IPS-18a (cell line): Measurements from ENCODE around the gene PLA2G2F.

Source experiments
- H3K27ac ChIP-seq: one replicate; pipeline ENCODE4 v1.5.1; 2013; ENCODE audit warnings: low read length
- H3K27me3 ChIP-seq: one replicate; pipeline ENCODE4 v1.6.1; 2013; ENCODE audit warnings: mild to moderate bottlenecking, low read length; ENCODE audit not compliant: control insufficient read depth, insufficient read depth
- H3K36me3 ChIP-seq: one replicate; pipeline ENCODE4 v1.6.1; 2013; ENCODE audit warnings: low read depth, low read length; ENCODE audit not compliant: control insufficient read depth
- H3K4me1 ChIP-seq: one replicate; pipeline ENCODE4 v1.6.1; 2013; ENCODE audit warnings: low read depth, low read length; ENCODE audit not compliant: control insufficient read depth
- H3K4me3 ChIP-seq: one replicate; pipeline ENCODE4 v1.5.1; 2013; ENCODE audit warnings: low read length
- H3K9ac ChIP-seq: one replicate; pipeline ENCODE4 v1.6.1; 2013; ENCODE audit warnings: mild to moderate bottlenecking, low read length, moderate library complexity
- H3K9me3 ChIP-seq: one replicate; pipeline ENCODE4 v1.6.1; 2013; ENCODE audit warnings: low read depth, low read length; ENCODE audit not compliant: control insufficient read depth

PLA2G2F gene

DNA sequence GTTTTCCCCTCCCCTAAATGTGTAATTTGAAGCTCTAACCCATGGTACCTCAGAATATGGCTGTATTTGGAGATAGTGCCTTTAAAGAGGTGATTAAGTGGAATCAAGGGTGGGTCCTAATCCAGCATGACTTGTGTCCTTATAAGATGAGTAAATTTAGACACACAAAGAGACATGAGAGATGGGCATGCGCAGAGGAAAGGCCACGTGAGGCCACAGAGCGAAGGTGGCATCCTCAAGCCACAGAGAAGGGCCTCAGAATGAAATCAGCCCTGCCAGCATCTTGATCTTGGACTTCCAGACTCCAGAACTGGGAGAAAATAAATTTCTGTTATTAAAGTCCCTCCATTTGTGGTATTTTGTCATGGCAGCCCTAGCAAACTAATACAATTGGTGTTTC, 2.9 kb upstream of the PLA2G2F start:
- Histone ChIP-seq H3K9me3 (no peaks in the 10 kb centered on the region), H3K4me3 (no peak overlapping the region), H3K4me1 (no peaks in the 10 kb centered on the region), H3K36me3 (no peaks in the 10 kb centered on the region), H3K9ac (no peak overlapping the region), H3K27me3 (no peaks in the 10 kb centered on the region), H3K27ac (no peak overlapping the region)

DNA sequence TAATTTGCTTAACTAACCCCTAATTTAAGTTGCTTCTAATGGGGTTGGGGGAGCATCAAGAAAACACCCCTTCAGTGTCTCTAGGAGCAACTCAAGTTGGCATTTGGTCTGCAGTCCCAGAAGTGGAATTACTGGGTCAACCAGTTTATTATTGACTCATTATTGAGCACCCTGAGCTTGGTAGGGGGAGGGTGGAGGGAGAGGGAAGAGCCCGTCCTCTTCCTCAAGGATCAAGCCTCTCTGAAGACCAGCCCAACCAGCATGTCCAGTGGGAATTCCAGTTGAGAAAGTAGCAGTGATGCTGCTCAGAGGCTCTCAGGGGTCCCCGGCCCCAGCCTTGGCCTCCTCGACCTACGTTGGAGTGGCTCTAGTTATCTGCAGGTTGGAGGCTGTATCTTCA, 2.1 kb upstream of the PLA2G2F start:
- Histone ChIP-seq H3K4me3 (no peak overlapping the region), H3K9me3 (no peaks in the 10 kb centered on the region), H3K27ac (no peak overlapping the region), H3K9ac (no peak overlapping the region), H3K4me1 (no peaks in the 10 kb centered on the region), H3K27me3 (no peaks in the 10 kb centered on the region), H3K36me3 (no peaks in the 10 kb centered on the region)

GRCh38 chr1:20137604-20138003, 1.5 kb upstream of the PLA2G2F start:
- H3K27ac ChIP-seq = no peak overlapping the region
- H3K27me3 ChIP-seq = no peaks in the 10 kb centered on the region
- H3K4me1 ChIP-seq = no peaks in the 10 kb centered on the region
- H3K9ac ChIP-seq = no peak overlapping the region
- no peaks in the 10 kb centered on the region for H3K9me3 ChIP-seq
- H3K4me3 ChIP-seq = no peak overlapping the region
- no peaks in the 10 kb centered on the region for H3K36me3 ChIP-seq

DNA sequence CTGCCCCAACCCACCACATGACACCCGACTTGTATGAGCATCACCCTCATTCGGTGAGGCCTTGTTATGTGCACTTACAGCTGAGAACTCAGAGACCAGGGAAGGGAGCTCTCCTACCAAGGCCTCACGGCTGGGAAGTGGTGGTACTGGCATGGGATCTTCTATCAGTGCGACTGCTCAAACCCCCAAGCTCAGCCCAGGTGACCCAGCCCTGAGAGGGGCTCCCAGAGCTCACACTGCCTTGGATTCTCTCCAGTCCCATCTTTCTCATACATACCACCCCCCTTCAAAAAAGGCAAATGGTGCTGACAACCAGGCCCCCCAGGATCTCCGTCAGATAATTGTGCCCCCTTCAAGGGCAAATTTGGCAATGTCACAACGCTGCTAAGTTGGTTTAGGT, 777 bp upstream of the PLA2G2F start:
- Histone ChIP-seq H3K9me3 (no peaks in the 10 kb centered on the region), H3K27ac (no peak overlapping the region), H3K36me3 (no peaks in the 10 kb centered on the region), H3K4me3 (no peak overlapping the region), H3K9ac (no peak overlapping the region), H3K27me3 (no peaks in the 10 kb centered on the region), H3K4me1 (no peaks in the 10 kb centered on the region)

DNA sequence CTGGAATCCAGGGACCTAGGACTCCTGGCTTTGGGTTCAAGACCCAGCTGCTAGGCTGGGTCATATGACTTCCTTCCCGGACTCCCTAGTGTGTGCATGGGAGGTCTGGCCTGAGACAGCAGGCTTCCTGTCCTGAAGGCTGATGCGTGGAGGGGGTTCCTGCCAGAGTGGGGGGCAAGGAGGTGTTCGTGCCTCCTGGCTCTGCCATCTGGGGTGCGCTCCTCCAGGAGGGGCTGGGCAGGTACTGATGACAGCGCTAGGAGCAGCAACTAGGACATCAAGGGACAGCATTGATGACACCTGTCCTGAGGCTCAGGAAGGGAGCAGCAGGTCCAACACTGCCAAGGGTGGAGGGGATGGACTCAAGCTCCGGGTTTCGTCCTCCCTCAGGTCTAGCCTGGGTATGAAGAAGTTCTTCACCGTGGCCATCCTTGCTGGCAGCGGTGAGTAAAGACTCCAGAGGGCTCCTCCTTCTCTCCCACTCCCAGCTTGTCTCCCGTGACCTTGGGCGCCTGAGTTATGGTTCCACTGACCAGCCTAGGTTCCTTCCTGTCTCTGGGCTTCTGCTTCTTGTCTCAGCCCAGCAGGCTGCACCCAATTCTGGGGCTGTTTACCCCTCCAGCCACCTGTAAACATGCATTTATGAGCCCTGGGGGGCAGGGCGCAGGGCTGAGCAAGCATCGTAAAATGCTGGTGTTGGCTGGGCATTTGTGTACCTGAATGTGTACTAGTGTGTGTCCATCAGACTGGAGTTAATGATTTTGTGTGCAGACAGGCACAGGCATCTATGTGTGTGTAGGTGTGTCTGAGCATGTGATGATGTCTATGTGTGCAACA, 871 bp downstream of the PLA2G2F start:
- no peaks in the 10 kb centered on the region for H3K9me3 ChIP-seq
- no peak overlapping the region for H3K9ac ChIP-seq
- no peaks in the 10 kb centered on the region for H3K36me3 ChIP-seq
- H3K4me1 ChIP-seq = no peaks in the 10 kb centered on the region
- no peaks in the 10 kb centered on the region for H3K27me3 ChIP-seq
- H3K4me3 ChIP-seq = no peak overlapping the region
- H3K27ac ChIP-seq = no peak overlapping the region

DNA sequence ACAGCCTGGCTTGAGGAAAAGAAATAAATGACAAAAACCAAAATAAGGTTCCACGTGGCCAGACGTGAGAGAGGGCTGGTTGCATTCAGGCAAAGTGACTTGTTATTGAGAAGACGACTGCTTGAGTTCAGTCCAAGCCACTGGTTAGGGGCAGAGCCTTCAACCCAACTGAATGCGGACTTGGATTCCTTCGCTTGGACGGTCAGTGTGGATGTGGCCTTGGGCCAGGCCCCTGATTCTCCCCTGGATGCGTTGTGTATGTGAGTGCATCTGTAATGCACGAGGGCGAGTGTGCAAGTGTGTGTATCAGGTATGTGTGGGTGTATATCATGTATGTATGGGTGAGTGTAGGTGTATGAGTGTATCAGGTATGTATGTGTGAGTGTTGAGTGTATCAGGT, 1.9 kb downstream of the PLA2G2F start:
- H3K36me3 ChIP-seq = no peaks in the 10 kb centered on the region
- no peaks in the 10 kb centered on the region for H3K4me1 ChIP-seq
- H3K4me3 ChIP-seq = no peak overlapping the region
- H3K27me3 ChIP-seq = no peaks in the 10 kb centered on the region
- no peaks in the 10 kb centered on the region for H3K9me3 ChIP-seq
- H3K27ac ChIP-seq = no peak overlapping the region
- H3K9ac ChIP-seq = no peak overlapping the region

DNA sequence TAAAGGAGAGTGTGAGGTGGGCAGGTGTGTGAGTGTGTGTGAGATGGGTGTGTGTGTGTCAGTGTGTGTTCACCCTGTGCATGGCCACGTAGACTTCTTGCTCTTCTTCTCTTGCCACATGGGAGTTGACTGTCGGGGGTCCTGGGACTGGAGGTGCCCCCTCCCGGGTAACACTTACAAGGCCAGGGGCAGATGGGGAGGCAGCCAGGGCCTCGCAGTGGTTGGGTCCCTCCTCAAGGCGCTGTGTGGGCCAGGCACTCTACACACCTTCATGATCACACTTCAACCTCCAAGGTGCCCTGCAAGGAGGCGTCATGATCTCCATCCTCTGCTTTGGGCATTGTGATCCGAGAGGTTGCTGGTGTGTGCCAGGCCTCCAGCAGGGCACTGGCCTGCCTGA, 2.3 kb downstream of the PLA2G2F start:
- H3K9me3 ChIP-seq = no peaks in the 10 kb centered on the region
- no peaks in the 10 kb centered on the region for H3K4me1 ChIP-seq
- H3K27ac ChIP-seq = no peak overlapping the region
- H3K4me3 ChIP-seq = no peak overlapping the region
- no peak overlapping the region for H3K9ac ChIP-seq
- no peaks in the 10 kb centered on the region for H3K27me3 ChIP-seq
- H3K36me3 ChIP-seq = no peaks in the 10 kb centered on the region

DNA sequence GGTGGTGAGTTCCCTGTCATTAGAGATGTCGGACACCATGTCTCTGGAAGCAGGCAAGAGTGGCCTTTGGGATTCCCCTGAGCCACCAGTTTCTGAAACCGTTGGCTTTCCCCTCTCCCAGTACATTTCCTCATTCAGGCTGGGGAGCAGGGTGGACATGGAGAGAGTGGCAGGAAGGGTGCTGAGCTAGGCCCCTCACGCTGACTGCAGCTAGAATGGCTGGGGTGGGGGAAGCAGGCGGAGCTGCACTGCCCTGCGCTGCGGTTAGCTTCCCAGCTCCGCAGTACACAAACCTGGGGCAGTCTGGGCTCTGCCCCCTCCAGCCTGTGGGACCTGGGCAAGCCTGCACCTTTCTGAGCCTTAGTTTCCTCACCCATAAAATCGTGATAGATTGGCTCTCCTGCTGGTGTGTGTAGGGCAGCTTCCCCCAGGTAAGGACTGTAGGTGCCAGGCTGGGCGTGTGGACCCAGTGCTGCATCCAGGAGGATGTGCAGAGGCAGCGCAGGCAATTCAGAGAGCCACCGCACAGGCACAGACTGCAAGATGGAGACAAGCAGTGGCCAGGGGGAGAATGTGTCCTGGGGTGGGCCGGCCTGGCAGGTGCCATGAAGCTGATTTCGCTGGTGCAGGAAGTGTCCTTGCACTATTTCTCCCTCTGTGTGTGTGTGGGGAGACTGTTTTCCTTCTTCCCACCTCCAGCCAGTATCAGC, 3.0 kb downstream of the PLA2G2F start:
- no peak overlapping the region for H3K9ac ChIP-seq
- no peaks in the 10 kb centered on the region for H3K36me3 ChIP-seq
- H3K4me1 ChIP-seq = peaks cover 3% of the 10 kb centered on the region
- H3K4me3 ChIP-seq = no peak overlapping the region
- no peaks in the 10 kb centered on the region for H3K9me3 ChIP-seq
- no peak overlapping the region for H3K27ac ChIP-seq
- H3K27me3 ChIP-seq = no peaks in the 10 kb centered on the region

DNA sequence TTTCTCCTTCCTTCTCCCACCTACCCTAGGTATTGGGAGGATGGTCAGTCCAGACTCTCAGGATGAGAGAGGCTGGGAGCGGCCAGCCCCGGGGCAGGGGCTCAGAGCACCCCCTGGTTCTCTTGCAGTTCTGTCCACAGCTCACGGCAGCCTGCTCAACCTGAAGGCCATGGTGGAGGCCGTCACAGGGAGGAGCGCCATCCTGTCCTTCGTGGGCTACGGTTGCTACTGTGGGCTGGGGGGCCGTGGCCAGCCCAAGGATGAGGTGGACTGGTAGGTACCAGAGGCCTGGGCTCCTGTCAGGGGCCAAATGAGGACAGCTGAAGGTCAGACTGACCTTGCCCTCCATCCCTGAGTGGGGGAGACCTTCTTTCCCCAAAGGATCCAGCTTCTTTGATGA, 4.2 kb downstream of the PLA2G2F start:
- H3K9ac ChIP-seq = no peak overlapping the region
- no peak overlapping the region for H3K4me3 ChIP-seq
- H3K36me3 ChIP-seq = no peaks in the 10 kb centered on the region
- H3K27ac ChIP-seq = no peak overlapping the region
- no peaks in the 10 kb centered on the region for H3K9me3 ChIP-seq
- no peaks in the 10 kb centered on the region for H3K27me3 ChIP-seq
- H3K4me1 ChIP-seq = peaks cover 4% of the 10 kb centered on the region

GRCh38 chr1:20143734-20144565, 4.8 kb downstream of the PLA2G2F start:
- Histone ChIP-seq H3K4me1 (peaks cover 4% of the 10 kb centered on the region), H3K27ac (no peak overlapping the region), H3K4me3 (no peak overlapping the region), H3K36me3 (no peaks in the 10 kb centered on the region), H3K27me3 (no peaks in the 10 kb centered on the region), H3K9me3 (no peaks in the 10 kb centered on the region), H3K9ac (no peak overlapping the region)

DNA sequence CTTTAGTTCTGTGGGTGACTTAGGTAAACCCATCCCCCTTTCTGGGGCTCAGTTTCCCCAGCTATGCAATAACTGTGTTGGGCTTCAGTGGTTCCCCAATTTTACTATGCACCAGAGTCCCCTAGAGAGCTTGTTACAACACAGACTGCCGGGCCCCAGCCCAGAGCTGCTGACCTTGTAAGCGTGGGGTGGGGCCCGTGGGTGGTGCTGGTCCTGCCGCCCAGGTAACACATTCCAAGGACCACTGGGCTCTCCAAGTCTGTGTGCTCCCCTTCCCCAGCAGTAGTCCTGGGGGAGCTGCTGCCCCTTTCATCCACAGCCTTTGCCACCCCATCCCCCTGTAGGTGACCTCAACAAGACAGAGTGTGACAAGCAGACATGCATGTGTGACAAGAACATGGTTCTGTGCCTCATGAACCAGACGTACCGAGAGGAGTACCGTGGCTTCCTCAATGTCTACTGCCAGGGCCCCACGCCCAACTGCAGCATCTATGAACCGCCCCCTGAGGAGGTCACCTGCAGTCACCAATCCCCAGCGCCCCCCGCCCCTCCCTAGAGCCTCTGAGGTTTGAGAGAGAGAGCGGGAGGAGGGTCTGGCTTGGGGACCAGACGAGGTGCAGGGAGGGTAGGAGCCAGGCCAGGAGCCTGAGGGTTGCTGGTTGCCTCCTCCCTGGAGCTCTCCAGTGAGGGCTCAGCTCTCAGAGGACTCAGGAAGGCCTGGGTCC, 8.9 kb downstream of the PLA2G2F start:
- Histone ChIP-seq H3K9ac (no peak overlapping the region), H3K4me3 (no peak overlapping the region), H3K4me1 (peaks cover 13% of the 10 kb centered on the region), H3K27ac (no peak overlapping the region), H3K36me3 (no peaks in the 10 kb centered on the region), H3K9me3 (no peaks in the 10 kb centered on the region), H3K27me3 (no peaks in the 10 kb centered on the region)
